Measurements from ENCODE around the gene SRCIN1. TPM values are rescaled to one million over a fixed set of nuclear protein-coding genes. Genes with fewer than 3 reads are reported as not detected.

Gene SRCIN1
- total and polyA plus RNA-seq, 12 donors, result 0.27 to 3.2 (median 1.2) TPM

- peaks cover 0 to 17% (median 5%) of the 10 kb centered on the region in 9 donors for H3K4me1 ChIP-seq
- H3K27me3 ChIP-seq, result peaks cover 32 to 99% (median 96%) of the 10 kb centered on the region in 7 donors
- intact Hi-C loops (cut with DNase I), result no loop called here
- H3K27ac ChIP-seq, result no peak overlapping the region
- TF ChIP-seq CTCF (IDR thresholded peaks at IDR 0.05), result no peak
- no peak for ATAC-seq
- no peaks in the 10 kb centered on the region for H3K36me3 ChIP-seq
- no peaks in the 10 kb centered on the region for H3K9me3 ChIP-seq
- 76% methylated on average over 21 of the region's 21 CpGs for WGBS, 2 donors
- no peak overlapping the region for H3K4me3 ChIP-seq
- no peak for DNase-seq
Measured at GRCh38 chr17:38569701-38570512, 35.8 kb downstream of the SRCIN1 start.

- DNase-seq (no peak), ATAC-seq (no peak)
- Histone ChIP-seq H3K4me3 (no peak overlapping the region), H3K27ac (no peak overlapping the region), H3K36me3 (no peaks in the 10 kb centered on the region), H3K9me3 (no peaks in the 10 kb centered on the region), H3K4me1 (peaks cover 0 to 19% (median 7%) of the 10 kb centered on the region in 9 donors), H3K27me3 (peaks cover 34 to 99% (median 96%) of the 10 kb centered on the region in 7 donors)
- intact Hi-C loops (cut with DNase I), result no loop called here
- no peak for TF ChIP-seq CTCF (IDR thresholded peaks at IDR 0.05)
- WGBS, 2 donors, result 81 to 84% methylated on average over 9 of the region's 9 CpGs
Measured at GRCh38 chr17:38568845-38569510, 36.8 kb downstream of the SRCIN1 start.

GRCh38 chr17:38568274-38568673 lies 37.5 kb downstream of the SRCIN1 start:
- intact Hi-C loops (cut with DNase I), result no loop called here
- H3K27ac ChIP-seq, result no peak overlapping the region
- H3K4me1 ChIP-seq, result peaks cover 0 to 19% (median 11%) of the 10 kb centered on the region in 9 donors
- no peak overlapping the region for H3K4me3 ChIP-seq
- DNase-seq (no peak), ATAC-seq (no peak)
- no peak for TF ChIP-seq CTCF (IDR thresholded peaks at IDR 0.05)
- peaks cover 39 to 99% (median 96%) of the 10 kb centered on the region in 7 donors for H3K27me3 ChIP-seq
- H3K9me3 ChIP-seq, result no peaks in the 10 kb centered on the region
- 52 to 72% methylated on average over 6 of the region's 6 CpGs for WGBS, 2 donors
- no peaks in the 10 kb centered on the region for H3K36me3 ChIP-seq

GRCh38 chr17:38567350-38567749 lies 38.4 kb downstream of the SRCIN1 start:
- DNase-seq, result no peak
- H3K36me3 ChIP-seq, result no peaks in the 10 kb centered on the region
- ATAC-seq, result no peak
- H3K27ac ChIP-seq, result no peak overlapping the region
- no peak overlapping the region for H3K4me3 ChIP-seq
- 76 to 87% methylated on average over 2 of the region's 2 CpGs for WGBS, 2 donors
- no peak for TF ChIP-seq CTCF (IDR thresholded peaks at IDR 0.05)
- intact Hi-C loops (cut with DNase I), result no loop called here
- peaks cover 0 to 15% (median 10%) of the 10 kb centered on the region in 9 donors for H3K4me1 ChIP-seq
- no peaks in the 10 kb centered on the region for H3K9me3 ChIP-seq
- H3K27me3 ChIP-seq, result peaks cover 39 to 100% (median 96%) of the 10 kb centered on the region in 7 donors
